ENCODE measurements around the gene EXOC2.

EXOC2 gene

DNA sequence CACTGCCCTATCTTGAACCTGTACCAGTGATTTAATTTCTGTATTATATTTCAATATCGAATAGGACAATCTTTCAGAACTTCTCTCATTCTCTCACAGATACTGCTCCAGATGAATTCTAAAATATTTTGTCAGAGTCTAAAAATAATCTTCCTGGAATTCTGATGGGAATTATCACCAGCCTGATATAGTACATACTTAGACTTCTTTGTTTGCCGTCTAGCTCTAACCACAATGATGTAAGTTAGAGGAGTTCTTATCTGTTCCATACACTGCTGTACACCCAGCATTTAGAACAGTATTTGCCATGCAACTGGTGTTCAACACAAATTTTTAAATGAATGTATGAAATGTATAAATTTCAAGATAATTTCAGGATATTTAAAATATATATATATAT lies 34.7 kb downstream of the EXOC2 start:
- TF ChIP-seq EZH2phosphoT487 (IDR thresholded peaks at IDR 0.05; ENCODE audit: low read depth): no peak
- TF ChIP-seq, protein P1, sequence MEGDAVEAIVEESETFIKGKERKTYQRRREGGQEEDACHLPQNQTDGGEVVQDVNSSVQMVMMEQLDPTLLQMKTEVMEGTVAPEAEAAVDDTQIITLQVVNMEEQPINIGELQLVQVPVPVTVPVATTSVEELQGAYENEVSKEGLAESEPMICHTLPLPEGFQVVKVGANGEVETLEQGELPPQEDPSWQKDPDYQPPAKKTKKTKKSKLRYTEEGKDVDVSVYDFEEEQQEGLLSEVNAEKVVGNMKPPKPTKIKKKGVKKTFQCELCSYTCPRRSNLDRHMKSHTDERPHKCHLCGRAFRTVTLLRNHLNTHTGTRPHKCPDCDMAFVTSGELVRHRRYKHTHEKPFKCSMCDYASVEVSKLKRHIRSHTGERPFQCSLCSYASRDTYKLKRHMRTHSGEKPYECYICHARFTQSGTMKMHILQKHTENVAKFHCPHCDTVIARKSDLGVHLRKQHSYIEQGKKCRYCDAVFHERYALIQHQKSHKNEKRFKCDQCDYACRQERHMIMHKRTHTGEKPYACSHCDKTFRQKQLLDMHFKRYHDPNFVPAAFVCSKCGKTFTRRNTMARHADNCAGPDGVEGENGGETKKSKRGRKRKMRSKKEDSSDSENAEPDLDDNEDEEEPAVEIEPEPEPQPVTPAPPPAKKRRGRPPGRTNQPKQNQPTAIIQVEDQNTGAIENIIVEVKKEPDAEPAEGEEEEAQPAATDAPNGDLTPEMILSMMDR (IDR thresholded peaks at IDR 0.05; ENCODE audit: low read depth, low read length): no peak
- peaks cover 8% of the 10 kb centered on the region; the same call in 1 of the 2 replicates for H3K79me2 ChIP-seq (ENCODE audit: low read length)
- H3K9me3 ChIP-seq (ENCODE audit: insufficient read depth, low read length): no peaks in the 10 kb centered on the region
- H3K4me3 ChIP-seq (ENCODE audit: low read length): no peak overlapping the region
- H2AFZ ChIP-seq (ENCODE audit: low read depth, low read length): no peak overlapping the region
- no peak overlapping the region for H3K4me2 ChIP-seq (ENCODE audit: low read length)
- H3K27me3 ChIP-seq (ENCODE audit: low read depth, low read length): no peaks in the 10 kb centered on the region
- no peak overlapping the region for H3K9ac ChIP-seq (ENCODE audit: low read length)
- H3K4me1 ChIP-seq (ENCODE audit: low read length): no peaks in the 10 kb centered on the region
- H4K20me1 ChIP-seq (ENCODE audit: insufficient read depth, low read length): no peaks in the 10 kb centered on the region
- H3K36me3 ChIP-seq (replicated peaks; ENCODE audit: low read depth, low read length): no peaks in the 10 kb centered on the region
- no peak overlapping the region for H3K27ac ChIP-seq (ENCODE audit: low read length)

- Histone ChIP-seq H3K9me3 (ENCODE audit: insufficient read depth, low read length) (no peaks in the 10 kb centered on the region), H3K4me3 (ENCODE audit: low read length) (no peak overlapping the region), H3K9ac (ENCODE audit: low read length) (no peak overlapping the region), H3K4me1 (ENCODE audit: low read length) (no peaks in the 10 kb centered on the region), H3K79me2 (ENCODE audit: low read length) (peaks cover 8% of the 10 kb centered on the region; the same call in 1 of the 2 replicates), H3K27me3 (ENCODE audit: low read depth, low read length) (no peaks in the 10 kb centered on the region), H3K4me2 (ENCODE audit: low read length) (no peak overlapping the region), H2AFZ (ENCODE audit: low read depth, low read length) (no peak overlapping the region), H4K20me1 (ENCODE audit: insufficient read depth, low read length) (no peaks in the 10 kb centered on the region), H3K27ac (ENCODE audit: low read length) (no peak overlapping the region), H3K36me3 (replicated peaks; ENCODE audit: low read depth, low read length) (no peaks in the 10 kb centered on the region)
- TF ChIP-seq, protein P1 (IDR thresholded peaks at IDR 0.05; ENCODE audit: low read depth, low read length): no peak
- no peak for TF ChIP-seq EZH2phosphoT487 (IDR thresholded peaks at IDR 0.05; ENCODE audit: low read depth)
These were observed 35.2 kb downstream of the EXOC2 start for GRCh38 chr6:657743-658142.

DNA sequence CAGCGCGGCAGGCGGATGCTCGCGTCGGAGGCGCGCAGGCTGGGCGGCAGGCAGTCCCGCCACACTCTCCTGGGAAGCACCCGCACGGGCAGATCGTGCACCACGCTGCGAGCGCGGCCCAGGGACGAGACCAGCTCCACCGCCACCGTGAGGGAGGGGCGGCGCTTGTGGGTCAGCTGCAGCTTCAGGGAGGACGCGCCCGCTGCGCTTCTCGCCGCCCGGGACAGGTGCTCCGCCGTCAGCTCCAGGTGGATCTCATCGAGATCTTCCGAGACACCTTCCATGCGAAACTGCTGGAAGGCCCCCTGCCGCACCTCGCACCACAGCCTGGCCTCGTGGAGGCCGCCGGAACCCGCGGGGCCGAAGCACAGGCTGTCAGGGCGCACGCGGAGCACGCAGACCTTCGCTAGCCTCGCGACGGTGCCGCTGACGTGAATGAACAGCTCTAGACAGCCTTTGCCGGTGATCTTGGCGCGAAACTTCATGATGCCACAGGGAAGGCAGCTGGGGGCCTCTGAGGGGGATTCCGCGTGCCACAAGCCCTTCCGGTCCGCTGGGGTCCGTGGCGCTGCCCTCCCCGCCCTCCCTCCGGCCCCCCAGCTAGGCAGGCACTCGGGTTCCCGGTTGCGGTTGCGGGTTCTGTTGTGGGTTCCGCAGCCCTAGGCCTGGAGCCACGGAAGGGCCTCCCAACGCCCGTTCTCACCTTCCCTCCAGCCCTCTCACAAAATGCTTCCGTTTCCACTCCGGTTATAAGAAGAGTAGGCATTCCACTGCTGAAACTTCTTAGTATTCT lies 36.3 kb downstream of the EXOC2 start, which contains the start of gene HUS1B:
HUS1B (minus strand) TSS at position 641 of the 793 bp plus-strand sequence; CDS start at position 485, 156 bp downstream.
- Histone ChIP-seq H3K4me2 (ENCODE audit: low read length) (no peak within 1 kb of the TSS), H3K79me2 (ENCODE audit: low read length) (peaks cover 7% of the 10 kb centered on the region; the same call in 1 of the 2 replicates)
- TF ChIP-seq EZH2phosphoT487 (IDR thresholded peaks at IDR 0.05; ENCODE audit: low read depth): no peak
- TF ChIP-seq, protein P1 (IDR thresholded peaks at IDR 0.05; ENCODE audit: low read depth, low read length): no peak

DNA sequence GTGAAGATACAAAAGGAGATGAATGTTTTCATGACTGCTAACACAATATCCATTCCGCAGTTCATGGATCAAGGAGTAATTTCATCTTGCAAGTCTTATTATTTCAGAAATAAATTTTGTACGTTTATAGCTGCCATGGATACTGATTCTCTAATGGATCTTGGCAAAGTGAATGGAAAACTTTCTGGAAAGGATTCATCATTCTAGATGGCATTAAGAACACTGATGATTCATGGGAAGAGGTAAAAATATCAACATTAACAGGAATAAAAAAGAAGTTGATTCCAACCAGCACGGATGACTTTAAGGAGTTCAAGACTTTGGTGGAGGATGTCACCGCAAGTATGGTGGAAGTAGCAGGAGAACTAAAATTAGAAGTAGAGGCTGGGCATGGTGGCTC lies 38.8 kb downstream of the EXOC2 start:
- no peaks in the 10 kb centered on the region for H3K27me3 ChIP-seq (ENCODE audit: low read depth, low read length)
- no peak overlapping the region for H2AFZ ChIP-seq (ENCODE audit: low read depth, low read length)
- H3K4me3 ChIP-seq (ENCODE audit: low read length): no peak overlapping the region
- no peaks in the 10 kb centered on the region for H3K9me3 ChIP-seq (ENCODE audit: insufficient read depth, low read length)
- H4K20me1 ChIP-seq (ENCODE audit: insufficient read depth, low read length): no peaks in the 10 kb centered on the region
- no peak overlapping the region for H3K9ac ChIP-seq (ENCODE audit: low read length)
- H3K36me3 ChIP-seq (replicated peaks; ENCODE audit: low read depth, low read length): no peaks in the 10 kb centered on the region
- TF ChIP-seq EZH2phosphoT487 (IDR thresholded peaks at IDR 0.05; ENCODE audit: low read depth): no peak
- TF ChIP-seq, protein P1 (IDR thresholded peaks at IDR 0.05; ENCODE audit: low read depth, low read length): no peak
- no peak overlapping the region for H3K4me2 ChIP-seq (ENCODE audit: low read length)
- H3K27ac ChIP-seq (ENCODE audit: low read length): no peak overlapping the region
- no peaks in the 10 kb centered on the region for H3K79me2 ChIP-seq (ENCODE audit: low read length)
- no peaks in the 10 kb centered on the region for H3K4me1 ChIP-seq (ENCODE audit: low read length)

More for the DNA sequence above, 36.3 kb downstream of the EXOC2 start, which contains the start of gene HUS1B:
- Histone ChIP-seq H4K20me1 (ENCODE audit: insufficient read depth, low read length) (no peaks in the 10 kb centered on the region), H2AFZ (ENCODE audit: low read depth, low read length) (no peak within 1 kb of the TSS), H3K9me3 (ENCODE audit: insufficient read depth, low read length) (no peaks in the 10 kb centered on the region), H3K27me3 (ENCODE audit: low read depth, low read length) (no peaks in the 10 kb centered on the region), H3K36me3 (replicated peaks; ENCODE audit: low read depth, low read length) (no peaks in the 10 kb centered on the region), H3K4me3 (ENCODE audit: low read length) (no peak within 1 kb of the TSS), H3K27ac (ENCODE audit: low read length) (no peak within 1 kb of the TSS), H3K9ac (ENCODE audit: low read length) (no peak within 1 kb of the TSS), H3K4me1 (ENCODE audit: low read length) (no peaks in the 10 kb centered on the region)
